Heart right ventricle (tissue), 16 donors: ENCODE data around the gene RAB3IL1. TPM values are rescaled to one million over a fixed set of nuclear protein-coding genes. Genes with fewer than 3 reads are reported as not detected.
A peak's percentile ranks its signal among the peaks of the same experiment; 100 is the strongest.
"Not testable (repeated sequence)": the region's sequence is repeated elsewhere in the genome, so short reads cannot be mapped to it uniquely, and the experiment has no call there.

Experiments
- ATAC-seq, 8 donors: fragments of 200-7000 bp; cut with Tn5 transposase; one replicate each; pipeline ENCODE4 v1.9.1; 2020; ENCODE audit warnings: mild to moderate bottlenecking in 8 of 8, moderate library complexity in 8 of 8, moderate number of reproducible peaks in 1 of 8
- DNase-seq, 2 donors: peaks; one replicate each; pipeline ENCODE4 v3.0.0-alpha.2; 2020
- H3K27ac ChIP-seq, 10 donors: fragments of 200-600 bp; sonication (generic) in 2 of 10; one replicate each; pipeline versions ENCODE4 v1.5.0 to v1.8.0; 2020 to 2022; ENCODE audit warnings: mild to moderate bottlenecking in 3 of 10
- H3K27me3 ChIP-seq, 7 donors: fragments of 200-600 bp; one replicate each; pipeline ENCODE4 v1.8.0; 2021 to 2022; ENCODE audit warnings: mild to moderate bottlenecking in 2 of 7
- H3K36me3 ChIP-seq, 9 donors: fragments of 200-600 bp; sonication (generic) in 1 of 9; one replicate each; pipeline versions ENCODE4 v1.5.0 to v1.8.0; 2020 to 2022; ENCODE audit warnings: mild to moderate bottlenecking in 2 of 9
- H3K4me1 ChIP-seq, 9 donors: fragments of 200-600 bp; sonication (generic) in 1 of 9; one replicate each; pipeline versions ENCODE4 v1.5.0 to v1.8.0; 2020 to 2022; ENCODE audit warnings: mild to moderate bottlenecking in 4 of 9
- H3K4me3 ChIP-seq, 10 donors: fragments of 200-600 bp; sonication (generic) in 2 of 10; one replicate each; pipeline versions ENCODE4 v1.5.0 to v1.8.0; 2020 to 2022; ENCODE audit warnings: mild to moderate bottlenecking in 7 of 10, moderate library complexity in 2 of 10
- H3K9me3 ChIP-seq, 11 donors: fragments of 200-600 bp in 10 of 11; sonication (generic) in 2 of 11; one replicate each; pipeline versions ENCODE4 v1.5.0 to v1.8.0; 2013 to 2022; ENCODE audit warnings: mild to moderate bottlenecking in 2 of 11, control low read depth in 1 of 11, moderate library complexity in 1 of 11
- CTCF ChIP-seq, 9 donors: fragments of 200-600 bp; sonication (generic) in 2 of 9; IDR thresholded peaks; one replicate each; pipeline versions ENCODE4 v1.5.0 to v1.8.0; 2021 to 2022; ENCODE audit warnings: antibody characterized with exemption in 9 of 9, mild to moderate bottlenecking in 5 of 9, moderate library complexity in 1 of 9
- WGBS, 2 donors: extraction: QIAGEN DNeasy Blood & Tissue Kit; methylation state at CpG; one replicate each; pipeline ENCODE4 v1.1.7; 2013; ENCODE audit warnings: inconsistent platforms in 1 of 2; 5-methylcytosine and 5-hydroxymethylcytosine counted together
- intact Hi-C, 10 donors: fragments of 100-400 bp; cut with DNase I; formaldehyde crosslinking; loops; one replicate each; pipeline versions ENCODE4 v1.11.1 to v1.14.2; 2022
- long read RNA-seq, 3 donors: library from polyadenylated mRNA; unstranded; transcript quantifications; one replicate each; pipeline ENCODE4 v2.0.0, GENCODE V29; 2020 to 2021
- polyA plus RNA-seq, 2 donors: library from polyadenylated mRNA; stranded (reverse); fragments of 200-250 nt; gene quantifications; one replicate each; pipeline ENCODE4 v1.2.3, GENCODE V29; 2013
- total RNA-seq, 10 donors: library from RNA; stranded (reverse); fragmentation: NEBNext Ultra II Directional in 3 of 10; extraction: Animal tissue kit (Norgen Biotek cat#: 25700) in 3 of 10; gene quantifications; one replicate each; pipeline versions ENCODE4 v1.2.1 to v1.2.4, GENCODE V29; 2021 to 2023
- donor health status: Arrhythmogenic right ventricular cardiomyopathy.
- donor health status: ischemic (EF 13 %, LVEDD 7.1; RV severe dilation, severe dysfunction).
- donor health status: healthy with polysubstance abuse.
- donor health status: DM: no; HTN: yes; CAD: no.
- donor health status: DM: no; HTN: no; CAD: no.
- donor health status: ischemic (EF 25% LVEDD 6.9; RV normal size, moderate dysfunction).
- donor health status: ischemic (EF 25% LVEDD 5.7; RV mildly dilated, moderate dysfunction).
- donor health status: healthy.
- donor health status: DM: yes; HTN: yes; CAD: no.
- donor health status: Ischemic cardiomyopathy.
- donor health status: ischemic (EF 35%, LVEDD 5.7; RV mildly dilated, moderate dysfunction).
- donor health status: nonischemic (EF 11% LVEDD 7.7; RV severe dilation, severe dysfunction).
- donor health status: DM: yes; HTN: yes; CAD: no.
- donor health status: PGD.
- donor health status: ischemic (EF 29% LVEDD 5.4; RV normal size, mild dysfunction).
- donor health status: nonischemic (EF 23%, LVEDD 6.1; RV moderate dilation, normal function).

RAB3IL1 gene, protein sequence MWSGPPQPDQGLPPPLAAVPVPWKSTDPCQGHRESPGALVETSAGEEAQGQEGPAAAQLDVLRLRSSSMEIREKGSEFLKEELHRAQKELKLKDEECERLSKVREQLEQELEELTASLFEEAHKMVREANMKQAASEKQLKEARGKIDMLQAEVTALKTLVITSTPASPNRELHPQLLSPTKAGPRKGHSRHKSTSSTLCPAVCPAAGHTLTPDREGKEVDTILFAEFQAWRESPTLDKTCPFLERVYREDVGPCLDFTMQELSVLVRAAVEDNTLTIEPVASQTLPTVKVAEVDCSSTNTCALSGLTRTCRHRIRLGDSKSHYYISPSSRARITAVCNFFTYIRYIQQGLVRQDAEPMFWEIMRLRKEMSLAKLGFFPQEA
- total RNA-seq = 10 to 100 TPM in 3 of 10 donors, 1 to 10 TPM in 7; 3.7 to 11.1 (median 6.6) TPM
- 1 to 10 TPM; 8.2 to 9.7 TPM for polyA plus RNA-seq
- long read RNA-seq, donor 1, transcript RAB3IL1-202 (10 exons, 2,284 nt) = major isoform, 7 of 11 reads
- long read RNA-seq, donor 1, partial matches to known transcripts = 0 of 11 reads
- long read RNA-seq, donor 1, other reads (novel, unspliced or antisense) = 4 of 11 reads
- long read RNA-seq, donor 2, transcript RAB3IL1-202 (10 exons, 2,284 nt) = major isoform, 5 of 11 reads
- long read RNA-seq, donor 2, partial matches to known transcripts = 2 of 11 reads
- long read RNA-seq, donor 2, other reads (novel, unspliced or antisense) = 4 of 11 reads
- long read RNA-seq, donor 3, partial matches to known transcripts = 0 of 1 reads
- long read RNA-seq, donor 3, other reads (novel, unspliced or antisense) = 1 of 1 reads

DNA sequence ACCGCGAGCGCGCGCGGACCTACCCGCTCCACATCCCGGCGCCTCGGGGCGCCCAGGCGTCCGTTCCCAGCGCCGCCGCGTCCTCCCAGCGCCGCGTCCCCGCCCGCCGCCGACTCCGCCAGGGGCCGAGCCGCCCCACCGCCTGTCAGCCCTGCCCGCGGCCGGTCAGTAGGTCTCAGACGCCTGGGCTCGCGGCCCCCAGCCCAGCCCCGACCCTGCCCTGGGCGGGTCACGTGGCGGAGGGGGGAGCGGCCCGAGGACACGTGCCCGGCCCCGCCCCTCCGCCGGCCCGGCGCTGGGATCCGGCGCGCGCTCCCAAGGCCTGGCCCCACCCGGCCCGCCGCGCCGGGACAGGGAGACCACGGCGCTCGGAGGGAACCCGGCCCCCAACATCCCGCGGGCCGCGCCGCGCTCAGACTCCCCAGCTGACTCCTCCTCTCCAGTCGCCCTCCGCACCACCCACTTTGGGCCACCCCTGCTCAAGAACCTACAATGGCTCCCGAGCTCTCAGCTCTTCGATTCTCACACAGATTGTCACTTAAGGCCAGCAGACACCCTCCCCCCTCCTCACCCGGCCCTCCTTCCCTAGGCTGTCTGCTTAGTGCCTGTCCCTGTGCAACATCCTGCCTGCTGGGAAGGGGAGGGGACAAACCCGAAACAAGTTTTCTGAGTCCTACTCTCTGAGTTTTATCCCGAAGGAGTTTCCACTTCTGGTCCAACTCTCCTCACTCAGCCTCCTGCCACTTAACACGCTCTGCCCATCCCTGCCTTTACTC, at the start of gene RAB3IL1:
TSS of gene RAB3IL1 (minus strand) at position 233 of the 776 bp plus-strand sequence. CDS start at position 34, 199 bp downstream.
- peak; percentile 73 to 90 (median 84) for ATAC-seq
- no peak for TF ChIP-seq CTCF (IDR thresholded peaks at IDR 0.05)
- Histone ChIP-seq H3K27me3 (peaks cover 0 to 13% (median 0%) of the 10 kb centered on the region in 7 donors), H3K4me3 (peak within 1 kb of the TSS; percentile 37 to 87 (median 66)), H3K27ac (peak within 1 kb of the TSS; percentile 57 to 88 (median 83)), H3K9me3 (no peaks in the 10 kb centered on the region), H3K36me3 (no peaks in the 10 kb centered on the region), H3K4me1 (peaks cover 4 to 65% (median 31%) of the 10 kb centered on the region in 9 donors)
- 2 to 4% methylated on average over 58 to 74 of the region's 74 CpGs for WGBS, 2 donors
- peak; percentile 71 to 79 for DNase-seq
- intact Hi-C loops = no loop called here

GRCh38 chr11:61966734-61967115, 49.4 kb upstream of the RAB3IL1 start:
- WGBS, 2 donors = 1% methylated on average over 13 of the region's 13 CpGs
- intact Hi-C loops = loop anchor here in 4 of 10 donors (5.0 to 10.0 kb wide), 4 partner anchors 61 to 812 kb away; no protein-coding TSS in a partner anchor
- peaks cover 0 to 47% (median 21%) of the 10 kb centered on the region in 9 donors for H3K36me3 ChIP-seq
- TF ChIP-seq CTCF (IDR thresholded peaks at IDR 0.05) = no peak
- H3K4me1 ChIP-seq = peaks cover 24 to 85% (median 76%) of the 10 kb centered on the region in 9 donors
- ATAC-seq (no peak), DNase-seq (no peak)
- H3K27me3 ChIP-seq = no peaks in the 10 kb centered on the region
- no peaks in the 10 kb centered on the region for H3K9me3 ChIP-seq
- peak overlapping the region; percentile 96 to 100 (median 99) for H3K27ac ChIP-seq
- H3K4me3 ChIP-seq = peak overlapping the region; percentile 74 to 97 (median 90)

DNA sequence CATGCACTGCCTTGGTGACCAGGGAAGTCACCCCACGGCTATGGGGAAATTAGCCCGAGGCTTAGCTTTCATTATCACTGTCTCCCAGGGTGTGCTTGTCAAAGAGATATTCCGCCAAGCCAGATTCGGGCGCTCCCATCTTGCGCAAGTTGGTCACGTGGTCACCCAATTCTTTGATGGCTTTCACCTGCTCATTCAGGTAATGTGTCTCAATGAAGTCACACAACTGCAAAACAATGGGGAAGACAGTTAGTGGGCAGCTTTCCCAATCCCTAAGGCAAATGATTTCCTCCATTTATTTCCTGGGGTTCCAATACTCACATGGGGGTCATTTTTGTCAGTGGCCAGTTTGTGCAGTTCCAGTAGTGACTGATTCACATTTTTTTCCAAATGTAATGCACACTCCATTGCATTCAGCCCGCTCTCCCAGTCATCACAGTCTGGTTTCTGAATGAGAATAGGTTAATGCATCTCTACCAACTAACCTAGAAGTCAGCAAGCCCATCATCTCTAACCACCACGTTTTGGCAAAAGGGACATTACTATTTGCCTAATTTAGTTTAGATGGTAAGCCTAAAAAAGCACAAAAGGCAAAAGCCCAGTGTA, 47.4 kb upstream of the RAB3IL1 start:
- ATAC-seq = not testable (repeated sequence)

DNA sequence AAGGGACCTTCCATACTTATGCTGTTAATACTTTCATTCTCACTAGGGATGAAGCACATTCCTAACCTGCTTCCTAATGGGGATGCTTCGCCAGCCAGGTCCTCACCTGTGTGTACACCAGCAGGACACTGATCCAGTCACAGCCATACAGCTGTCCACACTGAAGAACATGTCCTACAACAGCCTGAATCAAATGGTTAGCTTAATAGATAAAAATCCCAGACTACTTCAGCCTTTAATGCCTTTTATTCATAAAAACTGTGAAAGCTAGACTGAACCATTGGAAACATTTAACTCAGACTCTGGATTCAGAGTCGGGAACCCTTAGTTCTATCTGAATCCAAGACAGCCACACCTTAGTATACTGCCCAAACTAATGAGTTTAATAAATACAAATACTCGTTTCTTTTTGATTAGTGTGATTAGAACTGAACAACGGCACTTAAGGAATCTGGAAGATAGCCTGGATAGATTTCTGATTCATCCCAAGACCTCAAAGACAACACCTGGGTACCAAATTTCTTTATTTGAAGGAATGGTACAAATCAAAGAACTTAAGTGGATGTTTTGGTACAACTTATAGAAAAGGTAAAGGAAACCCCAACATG, 46.8 kb upstream of the RAB3IL1 start:
- ATAC-seq (no peak), DNase-seq (no peak)
- Histone ChIP-seq H3K4me1 (peaks cover 17 to 75% (median 64%) of the 10 kb centered on the region in 9 donors), H3K27me3 (no peaks in the 10 kb centered on the region), H3K4me3 (peak overlapping the region in 4 of 10 donors; percentile 10 to 93 (median 80)), H3K27ac (peak overlapping the region in 9 of 10 donors; percentile 69 to 100 (median 96)), H3K9me3 (no peaks in the 10 kb centered on the region), H3K36me3 (peaks cover 0 to 58% (median 21%) of the 10 kb centered on the region in 9 donors)
- intact Hi-C loops = loop anchor here in 2 of 10 donors (10.0 kb wide), 2 partner anchors 91 to 809 kb away; no protein-coding TSS in a partner anchor
- 69% methylated on average over 4 of the region's 4 CpGs for WGBS, 2 donors
- no peak for TF ChIP-seq CTCF (IDR thresholded peaks at IDR 0.05)

More for the DNA sequence above, 47.4 kb upstream of the RAB3IL1 start:
- intact Hi-C loops = loop anchor here in 4 of 10 donors (5.0 to 10.0 kb wide), 4 partner anchors 63 to 810 kb away; no protein-coding TSS in a partner anchor
- not testable (repeated sequence) for DNase-seq, H3K9me3 ChIP-seq, H3K27me3 ChIP-seq
- Histone ChIP-seq H3K36me3 (peaks cover 0 to 52% (median 21%) of the 10 kb centered on the region in 9 donors), H3K27ac (peak overlapping the region in 8 of 10 donors; percentile 9 to 100 (median 98)), H3K4me3 (peak overlapping the region in 9 of 10 donors; percentile 74 to 97 (median 91)), H3K4me1 (peaks cover 17 to 81% (median 70%) of the 10 kb centered on the region in 9 donors)
- WGBS, 2 donors = 60 to 62% methylated on average over 9 of the region's 9 CpGs
